GM23248 (cell line): Measurements from ENCODE around the gene TELO2.

Source experiments
- EZH2 ChIP-seq: fragments of 200-600 bp; sonication (generic); IDR thresholded peaks from 2 replicates; pipeline ENCODE4 v1.6.1; 2018; ENCODE audit warnings: antibody characterized with exemption, mild to moderate bottlenecking; ENCODE audit not compliant: insufficient read depth, poor library complexity, severe bottlenecking
- EZH2phosphoT487 ChIP-seq: fragments of 200-600 bp; sonication (generic); IDR thresholded peaks from 2 replicates; pipeline ENCODE4 v1.6.1; 2018; ENCODE audit warnings: antibody characterized with exemption, moderate library complexity, mild to moderate bottlenecking, low read depth; ENCODE audit not compliant: insufficient read depth

GRCh38 chr16:1444730-1445517, 48.2 kb upstream of the TELO2 start:
- no peak for TF ChIP-seq EZH2
- no peak for TF ChIP-seq EZH2phosphoT487
